RWPE2 (cell line): Measurements from ENCODE around the gene C15orf39.

ENCODE experiments used
- ATAC-seq: fragments of 200-7000 bp; cut with Tn5 transposase; 3 replicates; pipeline ENCODE4 v1.9.1; 2021; ENCODE audit warnings: low read depth
- DNase-seq: peaks from one replicate; pipeline ENCODE4 v3.0.0-alpha.2; 2020; ENCODE audit warnings: low spot score
- H3K27ac ChIP-seq: fragments of 450-650 bp; 2 replicates; pipeline ENCODE4 v1.5.1; 2017; ENCODE audit warnings: mild to moderate bottlenecking; ENCODE audit not compliant: poor library complexity, severe bottlenecking
- H3K27me3 ChIP-seq: fragments of 250-450 bp; sonication (Bioruptor Pico); 2 replicates; pipeline ENCODE4 v1.5.1; 2021; ENCODE audit warnings: mild to moderate bottlenecking, moderate library complexity; ENCODE audit not compliant: insufficient read depth, poor library complexity, severe bottlenecking
- H3K36me3 ChIP-seq: fragments of 250-450 bp; sonication (Bioruptor Pico); 2 replicates; pipeline ENCODE4 v1.5.1; 2020; ENCODE audit warnings: low read depth, mild to moderate bottlenecking, moderate library complexity
- H3K4me1 ChIP-seq: fragments of 250-450 bp; sonication (Bioruptor Pico); 2 replicates; pipeline ENCODE4 v1.5.1; 2021; ENCODE audit warnings: mild to moderate bottlenecking, moderate library complexity; ENCODE audit not compliant: insufficient read depth, poor library complexity, severe bottlenecking
- H3K4me3 ChIP-seq: fragments of 250-450 bp; sonication (Bioruptor Pico); 2 replicates; pipeline ENCODE4 v1.5.1; 2021; ENCODE audit warnings: mild to moderate bottlenecking, moderate library complexity; ENCODE audit not compliant: severe bottlenecking
- H3K9me3 ChIP-seq: fragments of 250-450 bp; sonication (Bioruptor Pico); 2 replicates; pipeline ENCODE4 v1.5.1; 2021; ENCODE audit warnings: mild to moderate bottlenecking, moderate library complexity; ENCODE audit not compliant: severe bottlenecking
- TF ChIP-seq, protein P1 (sequence below): fragments of 450-650 bp; IDR thresholded peaks from one replicate; pipeline ENCODE4 v1.5.1; 2017; ENCODE audit warnings: mild to moderate bottlenecking, moderate library complexity; ENCODE audit not compliant: poor library complexity, severe bottlenecking

The C15orf39 gene

DNA sequence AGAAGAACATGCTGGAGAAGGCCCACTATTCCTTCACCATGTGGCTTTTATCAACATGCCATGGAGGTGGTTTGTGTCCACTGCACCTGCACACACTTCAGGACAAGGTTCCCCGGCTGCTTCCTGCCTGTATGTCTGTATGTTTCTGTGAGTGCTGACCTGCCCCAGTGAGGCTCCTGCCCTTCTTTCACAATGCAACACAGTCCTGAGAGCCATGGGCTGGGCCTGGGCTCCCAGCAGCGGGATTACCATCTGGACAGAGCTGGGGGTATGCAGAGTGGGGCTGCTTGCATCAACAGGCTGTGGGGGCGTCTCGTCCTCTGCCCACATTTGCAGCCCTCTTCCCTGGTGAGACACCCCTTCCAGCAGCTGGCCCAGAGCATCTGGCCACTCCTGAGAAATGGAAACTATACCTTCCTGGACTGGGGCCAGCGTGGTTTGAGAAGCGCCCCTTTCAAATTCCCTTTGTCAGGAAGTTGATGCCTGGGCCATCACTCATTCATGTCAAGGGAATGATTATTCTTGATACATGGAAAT, 29.3 kb upstream of the C15orf39 start:
- TF ChIP-seq, protein P1, sequence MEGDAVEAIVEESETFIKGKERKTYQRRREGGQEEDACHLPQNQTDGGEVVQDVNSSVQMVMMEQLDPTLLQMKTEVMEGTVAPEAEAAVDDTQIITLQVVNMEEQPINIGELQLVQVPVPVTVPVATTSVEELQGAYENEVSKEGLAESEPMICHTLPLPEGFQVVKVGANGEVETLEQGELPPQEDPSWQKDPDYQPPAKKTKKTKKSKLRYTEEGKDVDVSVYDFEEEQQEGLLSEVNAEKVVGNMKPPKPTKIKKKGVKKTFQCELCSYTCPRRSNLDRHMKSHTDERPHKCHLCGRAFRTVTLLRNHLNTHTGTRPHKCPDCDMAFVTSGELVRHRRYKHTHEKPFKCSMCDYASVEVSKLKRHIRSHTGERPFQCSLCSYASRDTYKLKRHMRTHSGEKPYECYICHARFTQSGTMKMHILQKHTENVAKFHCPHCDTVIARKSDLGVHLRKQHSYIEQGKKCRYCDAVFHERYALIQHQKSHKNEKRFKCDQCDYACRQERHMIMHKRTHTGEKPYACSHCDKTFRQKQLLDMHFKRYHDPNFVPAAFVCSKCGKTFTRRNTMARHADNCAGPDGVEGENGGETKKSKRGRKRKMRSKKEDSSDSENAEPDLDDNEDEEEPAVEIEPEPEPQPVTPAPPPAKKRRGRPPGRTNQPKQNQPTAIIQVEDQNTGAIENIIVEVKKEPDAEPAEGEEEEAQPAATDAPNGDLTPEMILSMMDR, result no peak
- H3K4me1 ChIP-seq, result peaks cover 47% of the 10 kb centered on the region

DNA sequence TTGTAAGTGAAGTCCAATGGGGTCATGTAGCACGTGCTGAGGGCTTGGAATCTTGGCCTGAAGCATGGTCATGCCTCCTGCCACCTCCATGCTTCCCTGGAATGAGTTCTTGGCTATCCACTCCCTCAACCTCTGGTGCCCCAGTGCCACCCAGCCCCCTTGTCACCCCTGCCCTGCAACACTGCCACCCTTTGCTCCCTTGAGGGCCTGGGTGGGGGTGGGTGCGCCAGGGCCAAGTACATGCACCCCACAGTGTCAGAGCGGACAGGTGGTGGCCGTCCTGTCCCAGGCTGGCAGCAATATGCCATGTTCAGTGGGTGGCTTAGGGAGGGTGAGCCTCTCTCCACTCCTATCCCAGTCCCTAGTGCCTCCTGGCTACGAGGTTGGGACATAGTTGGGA, 27.6 kb upstream of the C15orf39 start:
- peak overlapping the region; percentile 88 for H3K27ac ChIP-seq
- no peak overlapping the region for H3K4me3 ChIP-seq
- H3K4me1 ChIP-seq, result peaks cover 37% of the 10 kb centered on the region
- DNase-seq (peak; percentile 54), ATAC-seq (no peak)
- TF ChIP-seq, protein P1, result no peak
- H3K9me3 ChIP-seq, result peaks cover 3% of the 10 kb centered on the region
- no peaks in the 10 kb centered on the region for H3K27me3 ChIP-seq
- H3K36me3 ChIP-seq, result no peaks in the 10 kb centered on the region

More for the DNA sequence above, 29.3 kb upstream of the C15orf39 start:
- Histone ChIP-seq H3K4me3 (no peak overlapping the region), H3K27ac (peak overlapping the region; percentile 88), H3K27me3 (no peaks in the 10 kb centered on the region), H3K9me3 (peaks cover 6% of the 10 kb centered on the region), H3K36me3 (no peaks in the 10 kb centered on the region)
- ATAC-seq (peak; percentile 2; the same call in 1 of the 3 replicates), DNase-seq (peak; percentile 75)

DNA sequence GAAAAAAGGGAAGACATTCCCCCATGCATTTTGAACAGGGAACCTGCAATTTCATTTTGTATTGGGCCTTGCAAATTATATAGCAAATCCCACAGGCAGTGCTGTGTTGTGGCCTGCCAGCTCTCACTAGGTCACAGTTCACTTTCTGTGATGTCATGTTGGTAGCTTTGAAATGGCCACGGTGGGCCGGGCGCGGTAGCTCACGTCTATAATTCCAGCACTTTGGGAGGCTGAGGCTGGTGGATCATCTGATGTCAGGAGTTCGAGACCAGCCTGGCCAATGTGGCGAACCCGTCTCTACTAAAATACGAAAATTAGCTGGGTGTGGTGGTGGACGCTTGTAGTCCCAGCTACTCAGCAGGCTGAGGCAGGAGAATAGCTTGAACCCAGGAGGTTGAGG, 27.0 kb upstream of the C15orf39 start:
- no peak for ATAC-seq
- Histone ChIP-seq H3K4me3 (no peak overlapping the region), H3K27ac (no peak overlapping the region)

DNA sequence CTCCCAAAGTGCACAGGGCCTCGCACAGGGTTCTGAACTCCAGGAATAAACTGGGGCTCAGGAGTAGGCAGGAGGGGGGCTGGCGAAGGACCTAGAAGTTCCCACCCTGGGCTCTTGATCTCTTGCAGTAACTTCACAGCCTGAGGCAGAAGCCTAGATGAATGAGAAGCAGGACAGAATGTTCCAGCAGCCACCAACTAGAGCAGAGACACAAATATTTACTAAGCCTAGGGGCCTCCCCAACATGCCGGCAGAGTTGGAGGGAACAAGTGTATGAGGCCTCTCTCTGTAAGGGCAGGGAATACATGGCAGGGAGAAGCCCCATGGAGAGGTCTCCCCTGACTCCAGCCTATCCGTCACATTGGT, 25.3 kb upstream of the C15orf39 start:
- TF ChIP-seq, protein P1, result no peak
- Histone ChIP-seq H3K27me3 (no peaks in the 10 kb centered on the region), H3K4me3 (no peak overlapping the region), H3K9me3 (no peaks in the 10 kb centered on the region), H3K27ac (peak overlapping the region; percentile 30), H3K4me1 (peaks cover 21% of the 10 kb centered on the region), H3K36me3 (no peaks in the 10 kb centered on the region)
- DNase-seq, result no peak
- ATAC-seq, result no peak

More for the DNA sequence above, 27.0 kb upstream of the C15orf39 start:
- H3K27me3 ChIP-seq, result no peaks in the 10 kb centered on the region
- H3K36me3 ChIP-seq, result no peaks in the 10 kb centered on the region
- TF ChIP-seq, protein P1, result no peak
- peaks cover 37% of the 10 kb centered on the region for H3K4me1 ChIP-seq
- no peaks in the 10 kb centered on the region for H3K9me3 ChIP-seq
- peak; percentile 55 for DNase-seq

DNA sequence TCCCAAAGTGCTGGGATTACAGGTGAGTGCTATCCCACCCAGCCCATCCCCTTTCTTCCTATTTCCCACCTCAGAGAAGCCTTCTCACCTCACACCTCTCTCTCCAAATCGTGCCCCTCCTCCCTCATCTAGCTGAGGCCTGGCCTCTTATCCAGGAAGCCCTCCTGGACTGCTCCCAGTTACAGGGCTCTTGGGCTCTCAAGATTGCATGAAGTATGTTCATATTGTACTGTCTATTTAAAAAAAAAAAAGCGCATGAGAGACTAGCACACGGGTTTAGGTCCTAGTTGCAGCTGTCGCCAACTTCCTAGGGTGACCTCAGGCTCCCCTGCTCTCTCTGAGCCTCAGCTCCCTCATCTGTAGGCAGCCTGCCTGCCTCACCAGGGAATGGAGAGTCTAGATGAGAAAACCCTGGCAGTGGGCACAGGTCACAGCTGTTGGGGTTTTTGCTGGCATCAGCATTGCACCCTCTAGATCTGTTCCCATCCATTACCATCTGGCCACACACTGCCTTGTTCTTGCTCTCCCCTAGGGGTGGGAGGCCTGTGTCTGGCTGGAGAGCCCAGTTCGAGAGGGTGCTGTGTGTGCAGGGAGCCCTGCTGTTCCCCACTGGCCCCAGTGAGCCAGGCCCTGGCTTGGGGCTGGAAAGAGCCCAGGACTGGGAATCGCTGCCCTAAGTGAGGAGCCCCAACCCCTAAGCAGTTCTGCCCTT, 24.2 kb upstream of the C15orf39 start:
- Histone ChIP-seq H3K27ac (no peak overlapping the region), H3K4me1 (peaks cover 16% of the 10 kb centered on the region), H3K9me3 (no peaks in the 10 kb centered on the region), H3K36me3 (no peaks in the 10 kb centered on the region), H3K27me3 (no peaks in the 10 kb centered on the region), H3K4me3 (no peak overlapping the region)
- TF ChIP-seq, protein P1, result no peak
- ATAC-seq (peak; percentile 6; the same call in 1 of the 3 replicates), DNase-seq (peak; percentile 64)
